GM21737 (cell line): ENCODE results near the gene GPATCH11.

ENCODE experiments used
- ATAC-seq: cut with Tn5 transposase; IDR thresholded peaks from one replicate; pipeline ENCODE4 v1.9.1; 2021; ENCODE audit warnings: mild to moderate bottlenecking, moderate library complexity; ENCODE audit not compliant: unreplicated experiment

Gene GPATCH11

GRCh38 chr2:37104178-37104577, 19.9 kb downstream of the GPATCH11 start:
- no peak for ATAC-seq

GRCh38 chr2:37105150-37105549, 20.8 kb downstream of the GPATCH11 start:
- ATAC-seq: no peak

GRCh38 chr2:37109523-37109922, 25.2 kb downstream of the GPATCH11 start:
- no peak for ATAC-seq

GRCh38 chr2:37110306-37111212, 26.2 kb downstream of the GPATCH11 start:
- ATAC-seq: no peak

- no peak for ATAC-seq
Measured at GRCh38 chr2:37111958-37112357, 27.6 kb downstream of the GPATCH11 start.

GRCh38 chr2:37117566-37117965, 33.2 kb downstream of the GPATCH11 start:
- ATAC-seq: no peak

- no peak for ATAC-seq
Measured at GRCh38 chr2:37119157-37119556, 34.8 kb downstream of the GPATCH11 start.

GRCh38 chr2:37125416-37125815, 41.1 kb downstream of the GPATCH11 start:
- ATAC-seq: no peak

- ATAC-seq: no peak
Measured at GRCh38 chr2:37132914-37133313, 48.6 kb downstream of the GPATCH11 start.

GRCh38 chr2:37142546-37142945, 58.2 kb downstream of the GPATCH11 start:
- no peak for ATAC-seq

GRCh38 chr2:37143974-37144373, 59.7 kb downstream of the GPATCH11 start:
- ATAC-seq: no peak

- ATAC-seq: no peak
Measured at GRCh38 chr2:37146062-37146461, 61.7 kb downstream of the GPATCH11 start.

GRCh38 chr2:37148325-37148724, 64.0 kb downstream of the GPATCH11 start:
- ATAC-seq: no peak
